K562 (cell line): Measurements from ENCODE around the gene HLCS. TPM values are rescaled to one million over a fixed set of nuclear protein-coding genes. Genes with fewer than 3 reads are reported as not detected.
A peak's percentile ranks its signal among the peaks of the same experiment; 100 is the strongest.

ENCODE experiments used
- CBX3 ChIP-seq, 2 experiments: IDR thresholded peaks; 1 replicate in 1 of 2; 2 replicates in 1 of 2; pipeline ENCODE4 v1.6.1; 2012; ENCODE audit warnings: inconsistent platforms in 2 of 2, low read length in 2 of 2, borderline replicate concordance in 1 of 2, control low read depth in 1 of 2
- DACH1 ChIP-seq: fragments of 450-650 bp; IDR thresholded peaks from 2 replicates; pipeline ENCODE4 v1.6.1; 2018; ENCODE audit not compliant: partially characterized antibody
- DNMT1 ChIP-seq: fragments of 450-650 bp; IDR thresholded peaks from 2 replicates; pipeline ENCODE4 v1.6.1; 2016; ENCODE audit warnings: antibody characterized with exemption, mild to moderate bottlenecking
- HIVEP1 ChIP-seq: fragments of 250-450 bp; sonication (Bioruptor Pico); IDR thresholded peaks from 2 replicates; pipeline ENCODE4 v1.4.0; 2020; ENCODE audit warnings: mild to moderate bottlenecking
- MAZ ChIP-seq, 2 experiments: fragments of 450-650 bp in 1 of 2; sonication (generic) in 1 of 2; formaldehyde crosslinking; IDR thresholded peaks in 1 of 2; conservative IDR thresholded peaks in 1 of 2; 2 replicates each; pipeline versions ENCODE4 v1.4.0 to v1.5.0; 2020; ENCODE audit warnings: mild to moderate bottlenecking in 1 of 2, missing genetic modification reagents in 1 of 2
- MTA2 ChIP-seq: fragments of 450-650 bp; IDR thresholded peaks from 2 replicates; pipeline ENCODE4 v1.6.1; 2016; ENCODE audit warnings: low read depth
- NEUROD1 ChIP-seq: fragments of 150-350 bp; IDR thresholded peaks from 2 replicates; pipeline ENCODE4 v1.6.1; 2014; ENCODE audit warnings: borderline replicate concordance, low read length, low read depth; ENCODE audit not compliant: partially characterized antibody
- PTRF ChIP-seq: fragments of 450-650 bp; IDR thresholded peaks from 2 replicates; pipeline ENCODE4 v1.6.1; 2016; ENCODE audit warnings: mild to moderate bottlenecking, missing genetic modification characterization, missing compliant biosample characterization
- RUNX1 ChIP-seq: sonication (generic); IDR thresholded peaks from 2 replicates; pipeline ENCODE4 v1.6.1; 2016; ENCODE audit warnings: antibody characterized with exemption, low read depth
- TRIM28 ChIP-seq: fragments of 450-650 bp; IDR thresholded peaks from 2 replicates; pipeline ENCODE4 v1.6.1; 2017
- ZC3H11A ChIP-seq: IDR thresholded peaks from 2 replicates; pipeline ENCODE4 v1.6.1; 2012; ENCODE audit warnings: low read depth, low read length, improper control_type of control experiment
- ZFP1 ChIP-seq: fragments of 450-650 bp; formaldehyde crosslinking; IDR thresholded peaks from 2 replicates; pipeline ENCODE4 v1.4.0; 2020; ENCODE audit warnings: mild to moderate bottlenecking, mixed read lengths
- ZKSCAN3 ChIP-seq: fragments of 250-450 bp; sonication (Bioruptor Pico); IDR thresholded peaks from 2 replicates; pipeline ENCODE4 v1.4.0; 2020
- ZNF212 ChIP-seq: fragments of 450-650 bp; formaldehyde crosslinking; IDR thresholded peaks from 2 replicates; pipeline ENCODE4 v1.4.0; 2020; ENCODE audit warnings: mild to moderate bottlenecking
- ZNF253 ChIP-seq: fragments of 250-450 bp; sonication (Bioruptor Pico); conservative IDR thresholded peaks from 2 replicates; pipeline ENCODE4 v1.6.1; 2021; ENCODE audit warnings: mild to moderate bottlenecking
- ZNF41 ChIP-seq: fragments of 250-450 bp; sonication (Bioruptor Pico); conservative IDR thresholded peaks from 2 replicates; pipeline ENCODE4 v1.4.0; 2020; ENCODE audit warnings: mild to moderate bottlenecking
- ZNF507 ChIP-seq: conservative IDR thresholded peaks from 2 replicates; pipeline ENCODE4 v1.6.1; 2017; ENCODE audit warnings: missing genetic modification characterization, missing compliant biosample characterization
- polyA plus RNA-seq, 8 experiments: library from polyadenylated mRNA; depleted of rRNA in 4 of 8; stranded (reverse) in 5 of 8; unstranded in 3 of 8; fragments of >200 nt; fragmentation: Nextera tagmentation in 2 of 8; fragmentation: Illumina TruSeq in 1 of 8; extraction: Ambion mirVana in 2 of 8; extraction: Trizol in 1 of 8; gene quantifications; 2 replicates each; pipeline versions ENCODE4 v1.2.1 to v1.2.3, GENCODE V29; 2011 to 2014; ENCODE audit warnings: inconsistent platforms in 1 of 8, missing spikeins in 1 of 8
- total RNA-seq, 7 experiments: library from RNA; depleted of rRNA in 6 of 7; stranded (reverse); fragments of >200 nt in 6 of 7; fragmentation: Illumina TruSeq in 2 of 7; extraction: Trizol in 2 of 7; gene quantifications; 2 replicates each; pipeline versions ENCODE4 v1.2.1 to v1.2.3, GENCODE V29; 2011 to 2021; ENCODE audit warnings: low replicate concordance in 1 of 7
- TF ChIP-seq, protein P1 (sequence below), 2 experiments: fragments of 450-650 bp in 1 of 2; sonication (generic) in 1 of 2; formaldehyde crosslinking in 1 of 2; IDR thresholded peaks; 2 replicates each; pipeline versions ENCODE4 v1.7.1 to v1.9.0; 2016 to 2022; ENCODE audit warnings: inconsistent platforms in 1 of 2, mild to moderate bottlenecking in 1 of 2, missing genetic modification reagents in 1 of 2
- TF ChIP-seq, protein P2 (sequence below): fragments of 450-650 bp; formaldehyde crosslinking; IDR thresholded peaks from 2 replicates; pipeline ENCODE4 v1.4.0; 2020; ENCODE audit warnings: mild to moderate bottlenecking, moderate library complexity

The HLCS gene
- total and polyA plus RNA-seq, 9 of the 15 experiments (the other 6 are each of a cell fraction or from before 2014, with no cell fraction given): 3.0 to 21.5 (median 17.1) TPM

DNA sequence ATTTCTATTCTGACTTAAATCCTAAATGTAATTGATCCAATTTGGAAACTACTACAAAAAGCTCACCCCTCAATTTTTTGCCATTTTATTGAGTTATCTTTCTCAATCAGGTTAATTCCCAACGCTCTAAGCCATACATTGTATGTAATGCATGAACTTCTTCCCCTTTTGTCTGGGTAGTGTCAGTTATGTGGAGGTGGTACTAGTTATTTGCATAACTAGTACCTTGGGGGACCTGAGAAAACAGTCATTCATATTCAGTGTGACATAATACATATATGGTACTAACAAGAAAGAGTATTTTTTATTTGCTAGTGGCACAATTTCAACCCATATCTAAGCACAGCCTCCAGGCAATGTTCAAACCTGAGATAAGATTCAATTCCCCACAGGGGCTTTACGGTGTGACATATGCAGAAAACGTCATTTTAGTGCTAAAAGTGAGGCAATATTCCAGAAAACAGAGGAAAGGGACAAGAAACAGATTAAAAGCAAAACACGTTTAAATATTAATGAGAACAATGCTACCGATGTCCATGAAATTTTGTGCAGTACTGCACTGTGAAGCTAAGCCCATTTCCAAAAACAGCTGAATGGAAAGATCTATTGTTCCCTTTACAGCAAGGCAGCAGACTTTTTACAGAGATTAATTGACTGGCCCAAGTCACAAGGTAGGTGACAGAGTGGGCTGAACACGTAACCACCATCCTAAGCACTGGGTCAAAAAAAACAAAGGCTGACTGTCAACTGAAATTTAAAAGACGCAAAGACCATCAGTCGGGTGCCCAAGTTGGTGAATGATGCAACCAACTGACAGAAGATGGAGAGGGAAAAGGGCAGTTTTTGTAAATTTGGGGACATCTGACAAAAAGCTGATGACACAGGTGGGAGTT, 1.4 kb downstream of the HLCS start (continued):
- TF ChIP-seq MAZ (CRISPR knock-in tag; conservative IDR thresholded peaks at IDR 0.05 in 1 of 2, IDR thresholded peaks at IDR 0.05 in 1 of 2): no peak
- TF ChIP-seq ZFP1: no peak
- no peak for TF ChIP-seq ZC3H11A
- TF ChIP-seq PTRF: no peak
- no peak for TF ChIP-seq DNMT1
- no peak for TF ChIP-seq ZNF212 (CRISPR knock-in tag)
- TF ChIP-seq HIVEP1: no peak
- TF ChIP-seq, protein P1, sequence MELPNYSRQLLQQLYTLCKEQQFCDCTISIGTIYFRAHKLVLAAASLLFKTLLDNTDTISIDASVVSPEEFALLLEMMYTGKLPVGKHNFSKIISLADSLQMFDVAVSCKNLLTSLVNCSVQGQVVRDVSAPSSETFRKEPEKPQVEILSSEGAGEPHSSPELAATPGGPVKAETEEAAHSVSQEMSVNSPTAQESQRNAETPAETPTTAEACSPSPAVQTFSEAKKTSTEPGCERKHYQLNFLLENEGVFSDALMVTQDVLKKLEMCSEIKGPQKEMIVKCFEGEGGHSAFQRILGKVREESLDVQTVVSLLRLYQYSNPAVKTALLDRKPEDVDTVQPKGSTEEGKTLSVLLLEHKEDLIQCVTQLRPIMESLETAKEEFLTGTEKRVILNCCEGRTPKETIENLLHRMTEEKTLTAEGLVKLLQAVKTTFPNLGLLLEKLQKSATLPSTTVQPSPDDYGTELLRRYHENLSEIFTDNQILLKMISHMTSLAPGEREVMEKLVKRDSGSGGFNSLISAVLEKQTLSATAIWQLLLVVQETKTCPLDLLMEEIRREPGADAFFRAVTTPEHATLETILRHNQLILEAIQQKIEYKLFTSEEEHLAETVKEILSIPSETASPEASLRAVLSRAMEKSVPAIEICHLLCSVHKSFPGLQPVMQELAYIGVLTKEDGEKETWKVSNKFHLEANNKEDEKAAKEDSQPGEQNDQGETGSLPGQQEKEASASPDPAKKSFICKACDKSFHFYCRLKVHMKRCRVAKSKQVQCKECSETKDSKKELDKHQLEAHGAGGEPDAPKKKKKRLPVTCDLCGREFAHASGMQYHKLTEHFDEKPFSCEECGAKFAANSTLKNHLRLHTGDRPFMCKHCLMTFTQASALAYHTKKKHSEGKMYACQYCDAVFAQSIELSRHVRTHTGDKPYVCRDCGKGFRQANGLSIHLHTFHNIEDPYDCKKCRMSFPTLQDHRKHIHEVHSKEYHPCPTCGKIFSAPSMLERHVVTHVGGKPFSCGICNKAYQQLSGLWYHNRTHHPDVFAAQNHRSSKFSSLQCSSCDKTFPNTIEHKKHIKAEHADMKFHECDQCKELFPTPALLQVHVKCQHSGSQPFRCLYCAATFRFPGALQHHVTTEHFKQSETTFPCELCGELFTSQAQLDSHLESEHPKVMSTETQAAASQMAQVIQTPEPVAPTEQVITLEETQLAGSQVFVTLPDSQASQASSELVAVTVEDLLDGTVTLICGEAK (IDR thresholded peaks at IDR 0.05): no peak; the same call in 1 of the 2 replicates
- TF ChIP-seq, protein P1 (CRISPR knock-in tag; IDR thresholded peaks at IDR 0.05): no peak
- peak; percentile 10; the same call in 1 of the 2 replicates for TF ChIP-seq MTA2
- no peak for TF ChIP-seq ZNF507 (tag)
- TF ChIP-seq CBX3 (IDR thresholded peaks at IDR 0.05; ENCODE audit: borderline replicate concordance in 1 of 2, low read length in 2 of 2): no peak
- TF ChIP-seq ZNF41 (CRISPR knock-in tag): peak; percentile 25; the same call in 1 of the 2 replicates
- no peak for TF ChIP-seq TRIM28
- peak; percentile 18 for TF ChIP-seq DACH1
- TF ChIP-seq ZNF253 (CRISPR knock-in tag): no peak
- TF ChIP-seq ZKSCAN3 (CRISPR knock-in tag): no peak
- TF ChIP-seq NEUROD1: no peak
- no peak for TF ChIP-seq RUNX1
- TF ChIP-seq, protein P2, sequence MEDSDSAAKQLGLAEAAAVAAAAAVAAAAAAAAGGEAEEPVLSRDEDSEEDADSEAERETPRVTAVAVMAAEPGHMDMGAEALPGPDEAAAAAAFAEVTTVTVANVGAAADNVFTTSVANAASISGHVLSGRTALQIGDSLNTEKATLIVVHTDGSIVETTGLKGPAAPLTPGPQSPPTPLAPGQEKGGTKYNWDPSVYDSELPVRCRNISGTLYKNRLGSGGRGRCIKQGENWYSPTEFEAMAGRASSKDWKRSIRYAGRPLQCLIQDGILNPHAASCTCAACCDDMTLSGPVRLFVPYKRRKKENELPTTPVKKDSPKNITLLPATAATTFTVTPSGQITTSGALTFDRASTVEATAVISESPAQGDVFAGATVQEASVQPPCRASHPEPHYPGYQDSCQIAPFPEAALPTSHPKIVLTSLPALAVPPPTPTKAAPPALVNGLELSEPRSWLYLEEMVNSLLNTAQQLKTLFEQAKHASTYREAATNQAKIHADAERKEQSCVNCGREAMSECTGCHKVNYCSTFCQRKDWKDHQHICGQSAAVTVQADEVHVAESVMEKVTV: no peak
